Gastrocnemius medialis (tissue), 4 donors: ENCODE measurements around the gene MGAT5B. TPM values are rescaled to one million over a fixed set of nuclear protein-coding genes. Genes with fewer than 3 reads are reported as not detected.

Source experiments
- ATAC-seq, 2 donors: fragments of 150-250 bp; one replicate each; pipeline ENCODE4 v1.9.1; 2016
- DNase-seq, 2 donors: peaks; one replicate each; pipeline ENCODE4 v3.0.0-alpha.2; 2019
- H3K27ac ChIP-seq, 4 donors: fragments of 200-600 bp; sonication (generic); 1 replicate in 1 of 4; 2 replicates in 3 of 4; pipeline ENCODE4 v1.5.1; 2016 to 2018; ENCODE audit warnings: mild to moderate bottlenecking in 2 of 4, moderate library complexity in 1 of 4
- H3K27me3 ChIP-seq, 3 donors: fragments of 200-600 bp; sonication (generic) in 2 of 3; 1 replicate in 1 of 3; 2 replicates in 2 of 3; pipeline versions ENCODE4 v1.5.1 to v1.6.0; 2016 to 2019; ENCODE audit warnings: mild to moderate bottlenecking in 1 of 3, moderate library complexity in 1 of 3
- H3K36me3 ChIP-seq, 2 donors: fragments of 200-600 bp; sonication (generic) in 1 of 2; one replicate each; pipeline ENCODE4 v1.5.1; 2017 to 2018
- H3K4me1 ChIP-seq, 2 donors: fragments of 200-600 bp; sonication (generic) in 1 of 2; one replicate each; pipeline ENCODE4 v1.5.1; 2016 to 2017; ENCODE audit warnings: mild to moderate bottlenecking in 2 of 2
- H3K4me3 ChIP-seq, 4 donors: fragments of 200-600 bp; sonication (generic) in 3 of 4; 1 replicate in 1 of 4; 2 replicates in 3 of 4; pipeline ENCODE4 v1.5.1; 2016 to 2019; ENCODE audit warnings: mild to moderate bottlenecking in 2 of 4
- H3K9me3 ChIP-seq, 3 donors: fragments of 200-600 bp; sonication (generic) in 2 of 3; 1 replicate in 1 of 3; 2 replicates in 2 of 3; pipeline ENCODE4 v1.5.1; 2016 to 2019
- POLR2A ChIP-seq, 2 donors: fragments of 450-650 bp; IDR thresholded peaks; one replicate each; pipeline ENCODE4 v1.6.1; 2017; ENCODE audit warnings: antibody characterized with exemption in 2 of 2, mild to moderate bottlenecking in 2 of 2, moderate library complexity in 2 of 2
- in situ Hi-C, 4 donors: fragments of 200-750 bp; cut with MboI; loops; one replicate each; pipeline versions ENCODE4 v1.15.0 to v1.8.0; 2017; ENCODE audit warnings: low sequenced_read_pairs in 4 of 4
- intact Hi-C: fragments of 100-400 bp; cut with DNase I; formaldehyde crosslinking; loops from one replicate; pipeline ENCODE4 v1.15.1; 2023; ENCODE audit warnings: low total_unique reads
- total RNA-seq, 4 donors: library from RNA; depleted of rRNA; stranded (reverse); fragments of >200 nt; gene quantifications; one replicate each; pipeline versions ENCODE4 v1.1.0 to v1.2.3, GENCODE V29; 2016
- TF ChIP-seq, protein P1 (sequence below), 5 experiments: fragments of 450-650 bp in 3 of 5; fragments of 200-600 bp in 2 of 5; sonication (generic) in 2 of 5; IDR thresholded peaks in 4 of 5; conservative IDR thresholded peaks in 1 of 5; 1 replicate in 4 of 5; 2 replicates in 1 of 5; pipeline ENCODE4 v1.5.1; 2016 to 2019; ENCODE audit warnings: antibody characterized with exemption in 5 of 5, mild to moderate bottlenecking in 3 of 5, moderate library complexity in 3 of 5

The MGAT5B gene
- total RNA-seq, 4 donors from 2014 or later = not detected

DNA sequence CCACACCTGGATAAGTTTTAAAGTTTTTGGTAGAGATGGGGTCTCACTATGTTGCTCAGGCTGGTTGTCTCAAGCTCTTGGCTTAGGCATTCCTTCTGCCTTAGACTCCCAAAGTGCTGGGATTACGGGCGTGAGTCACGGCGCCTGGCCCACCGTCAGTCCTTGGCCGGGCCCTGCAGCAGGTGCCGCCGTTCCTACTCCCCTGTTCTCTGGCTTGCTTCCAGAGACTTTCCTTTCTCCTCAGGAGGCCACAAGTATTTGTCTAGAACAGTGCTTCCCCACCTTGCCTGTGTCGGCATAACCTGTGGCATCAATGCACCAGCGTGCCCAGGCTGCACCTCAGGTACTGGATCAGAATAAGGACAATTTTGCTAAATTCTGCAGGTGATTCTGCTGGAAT is 3.0 kb upstream of the MGAT5B start:
- H3K36me3 ChIP-seq = no peaks in the 10 kb centered on the region
- no peak overlapping the region for H3K4me3 ChIP-seq
- intact Hi-C loops = loop anchor here (5.0 kb wide), 1 partner anchor 382 kb away; no protein-coding TSS in a partner anchor
- in situ Hi-C loops = loop anchor here (5.0 to 25.0 kb wide), 5 partner anchors 187 to 397 kb away; no protein-coding TSS in a partner anchor
- DNase-seq (no peak), ATAC-seq (no peak)
- H3K9me3 ChIP-seq = no peaks in the 10 kb centered on the region
- TF ChIP-seq POLR2A (IDR thresholded peaks at IDR 0.05) = no peak
- TF ChIP-seq, protein P1, sequence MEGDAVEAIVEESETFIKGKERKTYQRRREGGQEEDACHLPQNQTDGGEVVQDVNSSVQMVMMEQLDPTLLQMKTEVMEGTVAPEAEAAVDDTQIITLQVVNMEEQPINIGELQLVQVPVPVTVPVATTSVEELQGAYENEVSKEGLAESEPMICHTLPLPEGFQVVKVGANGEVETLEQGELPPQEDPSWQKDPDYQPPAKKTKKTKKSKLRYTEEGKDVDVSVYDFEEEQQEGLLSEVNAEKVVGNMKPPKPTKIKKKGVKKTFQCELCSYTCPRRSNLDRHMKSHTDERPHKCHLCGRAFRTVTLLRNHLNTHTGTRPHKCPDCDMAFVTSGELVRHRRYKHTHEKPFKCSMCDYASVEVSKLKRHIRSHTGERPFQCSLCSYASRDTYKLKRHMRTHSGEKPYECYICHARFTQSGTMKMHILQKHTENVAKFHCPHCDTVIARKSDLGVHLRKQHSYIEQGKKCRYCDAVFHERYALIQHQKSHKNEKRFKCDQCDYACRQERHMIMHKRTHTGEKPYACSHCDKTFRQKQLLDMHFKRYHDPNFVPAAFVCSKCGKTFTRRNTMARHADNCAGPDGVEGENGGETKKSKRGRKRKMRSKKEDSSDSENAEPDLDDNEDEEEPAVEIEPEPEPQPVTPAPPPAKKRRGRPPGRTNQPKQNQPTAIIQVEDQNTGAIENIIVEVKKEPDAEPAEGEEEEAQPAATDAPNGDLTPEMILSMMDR (IDR thresholded peaks at IDR 0.05 in 4 of 5, conservative IDR thresholded peaks at IDR 0.05 in 1 of 5) = no peak
- no peak overlapping the region for H3K27ac ChIP-seq
- H3K27me3 ChIP-seq = peaks cover 13 to 18% (median 14%) of the 10 kb centered on the region in 3 donors
- peaks cover 0 to 3% of the 10 kb centered on the region in 2 donors for H3K4me1 ChIP-seq

DNA sequence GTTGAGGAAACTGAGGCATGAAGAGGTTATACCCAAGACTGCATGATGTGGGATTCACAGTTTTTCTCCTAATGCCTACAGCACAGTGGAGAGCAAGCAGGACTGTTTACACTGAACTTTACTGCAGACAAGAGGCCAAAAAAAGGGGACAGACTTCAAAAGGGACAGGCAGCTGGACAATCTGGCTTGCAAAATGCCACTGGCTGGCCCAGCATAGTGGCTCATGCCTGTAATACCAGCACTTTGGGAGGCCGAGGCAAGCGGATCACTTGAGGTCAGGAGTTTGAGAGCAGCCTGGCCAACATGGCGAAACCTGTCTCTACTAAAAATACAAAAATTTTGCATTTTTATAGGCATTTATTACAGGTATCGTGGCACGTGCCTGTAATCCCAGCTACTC is 2.0 kb upstream of the MGAT5B start:
- peaks cover 22 to 28% (median 23%) of the 10 kb centered on the region in 3 donors for H3K27me3 ChIP-seq
- H3K27ac ChIP-seq = no peak overlapping the region
- H3K9me3 ChIP-seq = no peaks in the 10 kb centered on the region
- ATAC-seq (no peak), DNase-seq (no peak)
- intact Hi-C loops (loop anchor here (5.0 kb wide), 1 partner anchor 381 kb away; no protein-coding TSS in a partner anchor), in situ Hi-C loops (loop anchor here (5.0 to 25.0 kb wide), 5 partner anchors 186 to 396 kb away; no protein-coding TSS in a partner anchor)
- TF ChIP-seq, protein P1 (IDR thresholded peaks at IDR 0.05 in 4 of 5, conservative IDR thresholded peaks at IDR 0.05 in 1 of 5) = no peak
- no peak for TF ChIP-seq POLR2A (IDR thresholded peaks at IDR 0.05)
- no peak overlapping the region for H3K4me3 ChIP-seq
- H3K36me3 ChIP-seq = no peaks in the 10 kb centered on the region
- peaks cover 0 to 3% of the 10 kb centered on the region in 2 donors for H3K4me1 ChIP-seq

DNA sequence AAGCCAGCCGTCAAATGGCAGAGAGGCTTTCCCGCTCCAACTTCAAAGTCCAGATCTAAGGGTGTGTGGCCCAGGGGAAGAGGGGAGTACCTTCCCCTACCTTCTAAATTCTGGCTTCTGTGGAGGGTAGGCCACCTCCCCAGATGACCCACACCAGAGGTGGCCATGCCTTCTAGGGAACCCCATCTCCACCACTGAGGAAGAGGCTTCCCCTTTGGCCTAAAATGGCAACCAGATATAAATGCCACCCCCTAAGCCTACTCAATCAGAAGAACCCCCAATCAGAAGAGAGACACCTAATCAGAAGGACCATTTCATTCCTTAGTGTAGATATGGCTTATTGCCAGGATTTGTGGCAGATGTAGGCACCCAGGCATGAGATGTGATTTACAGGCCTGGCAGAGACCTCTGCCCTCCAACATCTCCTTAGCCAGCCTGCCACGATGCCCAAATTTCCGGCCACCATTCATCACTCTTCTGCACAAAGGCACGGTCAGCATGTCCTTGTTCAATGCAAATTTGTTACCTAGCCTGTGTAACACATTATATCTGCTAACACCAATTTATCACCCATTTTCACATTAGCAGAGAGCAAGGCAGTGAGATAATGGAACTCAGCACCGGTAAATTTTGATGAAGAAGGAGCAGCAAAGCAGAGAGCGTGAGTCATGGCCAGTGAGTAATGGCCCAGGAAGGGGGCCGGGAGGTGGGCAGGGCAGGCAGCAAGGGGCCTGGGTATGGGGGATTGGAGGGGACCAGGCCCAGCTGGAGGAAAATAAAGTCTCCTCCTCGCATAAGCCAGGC is 1.2 kb upstream of the MGAT5B start:
- in situ Hi-C loops (loop anchor here (5.0 to 25.0 kb wide), 5 partner anchors 185 to 395 kb away; no protein-coding TSS in a partner anchor), intact Hi-C loops (loop anchor here (5.0 kb wide), 1 partner anchor 380 kb away; no protein-coding TSS in a partner anchor)
- TF ChIP-seq, protein P1 (IDR thresholded peaks at IDR 0.05 in 4 of 5, conservative IDR thresholded peaks at IDR 0.05 in 1 of 5) = no peak
- TF ChIP-seq POLR2A (IDR thresholded peaks at IDR 0.05) = no peak
- Histone ChIP-seq H3K4me1 (peaks cover 0 to 3% of the 10 kb centered on the region in 2 donors), H3K27me3 (peaks cover 27 to 33% (median 29%) of the 10 kb centered on the region in 3 donors), H3K27ac (no peak overlapping the region), H3K36me3 (no peaks in the 10 kb centered on the region), H3K4me3 (no peak overlapping the region), H3K9me3 (no peaks in the 10 kb centered on the region)
- ATAC-seq (no peak), DNase-seq (no peak)

DNA sequence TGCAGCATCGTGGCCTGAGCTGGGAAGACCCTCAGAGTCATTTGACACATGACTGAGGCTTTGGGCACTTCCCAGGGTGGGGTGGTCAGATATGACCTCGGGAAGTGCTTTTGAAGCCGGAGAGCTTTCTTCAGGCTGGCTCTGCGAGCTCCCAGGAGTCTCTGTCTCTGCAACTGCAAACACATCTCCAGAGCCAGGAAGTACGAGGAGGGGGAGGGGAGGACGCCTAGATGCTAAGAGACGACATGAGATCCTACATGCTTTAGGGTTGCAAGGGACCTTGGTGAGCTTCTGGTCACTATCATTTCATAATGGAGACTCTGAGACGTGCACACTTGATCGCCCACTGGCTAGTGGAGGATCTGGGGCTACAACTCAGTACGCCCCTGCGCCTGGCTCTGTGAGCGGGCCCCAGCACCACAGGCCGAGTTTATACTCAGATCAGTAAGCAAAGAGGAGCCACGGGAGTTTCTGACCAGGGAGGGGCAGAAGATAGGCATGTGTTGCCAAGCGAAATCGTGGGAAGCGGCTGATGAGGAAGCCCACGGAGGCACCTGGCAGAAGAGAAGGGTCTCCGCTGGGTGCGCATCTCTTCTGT is 527 bp upstream of the MGAT5B start:
- intact Hi-C loops (loop anchor here (1.0 to 5.0 kb wide), 3 partner anchors 189 to 380 kb away; no protein-coding TSS in a partner anchor), in situ Hi-C loops (loop anchor here (5.0 to 25.0 kb wide), 5 partner anchors 185 to 395 kb away; no protein-coding TSS in a partner anchor)
- Histone ChIP-seq H3K27me3 (peaks cover 27 to 34% (median 29%) of the 10 kb centered on the region in 3 donors), H3K4me3 (no peak overlapping the region), H3K27ac (no peak overlapping the region), H3K36me3 (no peaks in the 10 kb centered on the region), H3K9me3 (no peaks in the 10 kb centered on the region), H3K4me1 (peaks cover 0 to 3% of the 10 kb centered on the region in 2 donors)
- no peak for TF ChIP-seq POLR2A (IDR thresholded peaks at IDR 0.05)
- TF ChIP-seq, protein P1 (IDR thresholded peaks at IDR 0.05 in 4 of 5, conservative IDR thresholded peaks at IDR 0.05 in 1 of 5) = no peak
- ATAC-seq (no peak), DNase-seq (no peak)
